ENCODE measurements around the gene CCDC137.
A peak's percentile ranks its signal among the peaks of the same experiment; 100 is the strongest.
"Not testable (repeated sequence)": the region's sequence is repeated elsewhere in the genome, so short reads cannot be mapped to it uniquely, and the experiment has no call there.

Gene CCDC137, protein sequence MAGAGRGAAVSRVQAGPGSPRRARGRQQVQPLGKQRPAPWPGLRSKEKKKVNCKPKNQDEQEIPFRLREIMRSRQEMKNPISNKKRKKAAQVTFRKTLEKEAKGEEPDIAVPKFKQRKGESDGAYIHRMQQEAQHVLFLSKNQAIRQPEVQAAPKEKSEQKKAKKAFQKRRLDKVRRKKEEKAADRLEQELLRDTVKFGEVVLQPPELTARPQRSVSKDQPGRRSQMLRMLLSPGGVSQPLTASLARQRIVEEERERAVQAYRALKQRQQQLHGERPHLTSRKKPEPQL

DNA sequence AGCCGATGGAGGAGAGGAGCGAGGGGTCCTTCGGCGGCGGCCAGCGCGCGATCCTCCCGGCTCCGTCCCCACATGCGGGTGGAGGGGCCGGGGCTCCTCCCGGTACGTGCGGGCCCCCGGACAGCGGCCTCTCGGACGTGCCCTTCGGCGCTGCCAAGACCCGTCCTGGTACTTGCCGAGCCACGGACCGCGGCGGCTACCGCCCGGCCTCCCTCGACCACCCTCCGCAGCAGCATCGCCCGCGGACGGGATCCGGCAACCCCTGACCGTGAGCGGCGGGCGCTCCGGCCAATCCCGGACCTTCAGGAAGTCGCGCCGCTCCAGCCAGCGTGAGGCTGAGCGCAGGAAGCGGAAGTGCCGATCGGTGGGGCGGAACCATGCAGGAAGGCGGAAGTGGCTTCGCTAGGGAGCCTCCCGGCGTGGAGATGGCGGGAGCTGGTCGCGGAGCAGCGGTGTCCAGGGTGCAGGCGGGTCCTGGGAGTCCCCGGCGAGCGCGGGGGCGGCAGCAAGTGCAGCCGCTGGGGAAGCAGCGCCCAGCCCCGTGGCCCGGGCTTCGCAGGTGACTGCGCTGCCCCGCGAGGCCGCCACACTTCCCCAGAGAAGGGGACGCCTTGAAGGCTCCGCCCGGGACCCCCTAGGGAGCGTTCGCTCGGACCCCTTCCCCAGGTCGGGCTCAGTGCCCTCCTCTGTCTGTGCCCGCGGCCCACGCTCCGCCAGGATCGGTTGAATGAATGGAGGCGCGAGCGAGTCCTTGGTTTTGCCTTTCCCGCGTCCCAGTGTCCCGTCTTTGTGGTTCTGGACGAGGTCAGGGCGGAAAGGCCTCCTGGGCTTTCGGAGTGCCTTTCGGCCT is at the start of gene CCDC137, which contains the start of gene OXLD1:
TSS of gene CCDC137 (plus strand) at position 396 of the 850 bp plus-strand sequence. CDS start at position 426, 30 bp downstream.
TSS of gene OXLD1 (minus strand) at position 264 of the 850 bp plus-strand sequence. CDS start at position 236, 28 bp downstream.
- Histone ChIP-seq H3K27ac (peak within 1 kb of the TSS; percentile 89), H3K9me3 (no peaks in the 10 kb centered on the region), H3K27me3 (no peaks in the 10 kb centered on the region), H3K4me3 (ENCODE audit: low read depth in 1 of 2, low read length in 1 of 2) (peak within 1 kb of the TSS; percentile 91 to 96), H3K4me1 (ENCODE audit: control insufficient read depth in 1 of 2, insufficient read depth in 1 of 2, low read depth in 1 of 2, low read length in 1 of 2) (peaks cover 28 to 30% of the 10 kb centered on the region in 2 experiments), H3K36me3 (peaks cover 33% of the 10 kb centered on the region)
- TF ChIP-seq, protein P1, sequence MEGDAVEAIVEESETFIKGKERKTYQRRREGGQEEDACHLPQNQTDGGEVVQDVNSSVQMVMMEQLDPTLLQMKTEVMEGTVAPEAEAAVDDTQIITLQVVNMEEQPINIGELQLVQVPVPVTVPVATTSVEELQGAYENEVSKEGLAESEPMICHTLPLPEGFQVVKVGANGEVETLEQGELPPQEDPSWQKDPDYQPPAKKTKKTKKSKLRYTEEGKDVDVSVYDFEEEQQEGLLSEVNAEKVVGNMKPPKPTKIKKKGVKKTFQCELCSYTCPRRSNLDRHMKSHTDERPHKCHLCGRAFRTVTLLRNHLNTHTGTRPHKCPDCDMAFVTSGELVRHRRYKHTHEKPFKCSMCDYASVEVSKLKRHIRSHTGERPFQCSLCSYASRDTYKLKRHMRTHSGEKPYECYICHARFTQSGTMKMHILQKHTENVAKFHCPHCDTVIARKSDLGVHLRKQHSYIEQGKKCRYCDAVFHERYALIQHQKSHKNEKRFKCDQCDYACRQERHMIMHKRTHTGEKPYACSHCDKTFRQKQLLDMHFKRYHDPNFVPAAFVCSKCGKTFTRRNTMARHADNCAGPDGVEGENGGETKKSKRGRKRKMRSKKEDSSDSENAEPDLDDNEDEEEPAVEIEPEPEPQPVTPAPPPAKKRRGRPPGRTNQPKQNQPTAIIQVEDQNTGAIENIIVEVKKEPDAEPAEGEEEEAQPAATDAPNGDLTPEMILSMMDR (IDR thresholded peaks at IDR 0.05): peak; percentile 31

DNA sequence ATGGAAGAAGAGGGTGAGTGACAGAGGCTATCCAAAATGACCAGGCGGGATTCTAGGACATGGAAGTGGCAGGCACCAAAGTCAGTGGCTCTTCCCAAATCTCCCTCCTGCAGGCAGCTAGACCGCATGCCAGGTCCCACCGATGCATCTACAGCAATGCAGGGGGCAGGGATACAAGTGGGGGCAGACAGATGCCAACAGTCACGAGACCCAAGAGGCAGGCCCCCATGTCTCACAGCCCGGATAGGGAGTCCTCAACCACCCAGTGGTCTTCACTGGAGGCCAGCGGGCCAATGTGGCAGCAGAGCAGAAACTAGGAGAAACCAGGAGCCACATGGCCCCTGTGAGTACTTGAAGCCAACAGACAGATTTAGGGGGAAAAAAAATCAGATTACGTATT is 49.7 kb upstream of the CCDC137 start:
- Histone ChIP-seq H3K27me3 (no peaks in the 10 kb centered on the region), H3K9me3 (no peaks in the 10 kb centered on the region), H3K36me3 (peaks cover 57% of the 10 kb centered on the region), H3K4me1 (ENCODE audit: control insufficient read depth in 1 of 2, insufficient read depth in 1 of 2, low read depth in 1 of 2, low read length in 1 of 2) (peaks cover 0 to 7% of the 10 kb centered on the region in 2 experiments), H3K4me3 (ENCODE audit: low read depth in 1 of 2, low read length in 1 of 2) (no peak overlapping the region), H3K27ac (no peak overlapping the region)
- TF ChIP-seq, protein P1 (IDR thresholded peaks at IDR 0.05): no peak

DNA sequence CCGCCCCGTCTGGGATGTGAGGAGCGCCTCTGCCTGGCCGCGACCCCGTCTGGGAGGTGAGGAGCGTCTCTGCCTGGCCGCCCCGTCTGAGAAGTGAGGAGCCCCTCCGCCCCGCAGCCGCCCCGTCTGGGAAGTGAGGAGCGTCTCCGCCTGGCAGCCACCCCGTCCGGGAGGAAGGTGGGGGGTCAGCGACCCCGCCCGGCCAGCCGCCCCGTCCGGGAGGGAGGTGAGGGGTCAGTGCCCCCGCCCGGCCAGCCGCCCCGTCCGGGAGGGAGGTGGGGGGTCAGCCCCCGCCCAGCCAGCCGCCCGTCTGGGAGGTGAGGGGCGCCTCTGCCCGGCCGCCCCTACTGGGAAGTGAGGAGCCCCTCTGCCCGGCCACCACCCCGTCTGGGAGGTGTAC is 48.2 kb upstream of the CCDC137 start:
- not testable (repeated sequence) for H3K4me1 ChIP-seq (ENCODE audit: control insufficient read depth in 1 of 2, insufficient read depth in 1 of 2, low read depth in 1 of 2, low read length in 1 of 2); H3K27me3 ChIP-seq; H3K27ac ChIP-seq; H3K9me3 ChIP-seq; H3K4me3 ChIP-seq (ENCODE audit: low read depth in 1 of 2, low read length in 1 of 2)
- peaks cover 56% of the 10 kb centered on the region for H3K36me3 ChIP-seq

DNA sequence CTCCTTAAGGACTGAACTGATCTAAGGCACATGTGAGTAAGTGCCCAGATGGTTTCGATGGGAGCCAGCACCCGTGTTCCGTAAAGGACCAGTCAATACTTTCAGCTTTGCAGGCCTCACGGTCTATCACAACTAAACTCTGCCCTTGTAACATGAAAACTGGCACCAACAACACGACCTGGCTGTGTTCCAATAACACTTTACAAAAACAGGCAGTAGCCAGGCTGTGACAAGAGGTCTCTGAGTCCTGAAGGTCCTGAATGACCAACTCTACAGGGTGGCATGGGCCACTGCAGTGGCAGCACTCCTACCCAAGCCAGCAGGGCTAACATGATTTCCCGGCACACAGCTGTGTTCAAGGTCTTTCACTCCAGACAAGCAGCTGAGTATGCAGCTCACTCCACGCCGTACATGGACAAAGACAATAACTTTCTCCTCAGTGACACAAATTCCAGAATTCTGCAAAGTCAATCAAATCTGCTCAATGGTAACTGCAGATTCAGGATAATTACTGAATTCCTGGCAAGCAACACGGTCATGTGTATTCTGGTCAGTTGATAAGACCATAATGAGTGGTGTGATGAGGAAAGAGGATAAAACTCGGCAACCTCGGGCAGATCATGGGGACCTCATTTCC is 44.9 kb upstream of the CCDC137 start:
- H3K27ac ChIP-seq: no peak overlapping the region
- TF ChIP-seq, protein P1 (IDR thresholded peaks at IDR 0.05): no peak
- H3K4me3 ChIP-seq (ENCODE audit: low read depth in 1 of 2, low read length in 1 of 2): no peak overlapping the region

DNA sequence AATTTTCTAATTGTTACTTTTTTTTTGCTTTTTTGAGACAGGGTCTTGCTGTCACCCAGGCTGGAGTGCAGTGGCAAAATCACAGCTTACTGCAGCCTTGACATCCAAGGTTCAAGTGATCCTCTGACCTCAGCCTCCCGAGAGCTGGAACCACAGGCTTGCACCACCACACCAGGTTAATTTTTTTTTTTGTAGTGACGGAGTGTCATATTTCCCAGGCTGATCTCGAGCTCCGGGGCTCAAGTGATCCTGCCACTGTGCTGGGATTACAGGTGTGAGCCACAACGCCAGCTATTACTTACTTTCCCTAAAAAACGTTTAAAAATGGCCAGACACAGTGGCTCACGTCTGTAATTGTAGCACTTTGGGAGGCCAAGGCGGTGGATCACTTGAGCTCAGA is 36.3 kb upstream of the CCDC137 start:
- peaks cover 46% of the 10 kb centered on the region for H3K36me3 ChIP-seq
- H3K27me3 ChIP-seq: no peaks in the 10 kb centered on the region
- H3K4me3 ChIP-seq (ENCODE audit: low read depth in 1 of 2, low read length in 1 of 2): no peak overlapping the region
- TF ChIP-seq, protein P1 (IDR thresholded peaks at IDR 0.05): no peak
- H3K27ac ChIP-seq: no peak overlapping the region
- no peaks in the 10 kb centered on the region for H3K9me3 ChIP-seq
- peaks cover 0 to 5% of the 10 kb centered on the region in 2 experiments for H3K4me1 ChIP-seq (ENCODE audit: control insufficient read depth in 1 of 2, insufficient read depth in 1 of 2, low read depth in 1 of 2, low read length in 1 of 2)

More for the DNA sequence above, 44.9 kb upstream of the CCDC137 start:
- no peaks in the 10 kb centered on the region for H3K4me1 ChIP-seq (ENCODE audit: control insufficient read depth in 1 of 2, insufficient read depth in 1 of 2, low read depth in 1 of 2, low read length in 1 of 2)
- H3K36me3 ChIP-seq: peaks cover 74% of the 10 kb centered on the region
- H3K27me3 ChIP-seq: no peaks in the 10 kb centered on the region
- H3K9me3 ChIP-seq: no peaks in the 10 kb centered on the region
